Lung (tissue), 12 donors: ENCODE measurements around the gene KCNQ5. TPM values are rescaled to one million over a fixed set of nuclear protein-coding genes. Genes with fewer than 3 reads are reported as not detected.
"Not testable (repeated sequence)": the region's sequence is repeated elsewhere in the genome, so short reads cannot be mapped to it uniquely, and the experiment has no call there.

ENCODE experiments used
- ATAC-seq: fragments of 200-7000 bp; cut with Tn5 transposase; one replicate; pipeline ENCODE4 v1.9.1; 2020; ENCODE audit warnings: moderate number of reproducible peaks; ENCODE audit not compliant: insufficient read depth, low FRiP score
- DNase-seq, 3 donors: peaks; one replicate each; pipeline ENCODE4 v3.0.0-alpha.2; 2013 to 2017
- H3K27ac ChIP-seq, 2 donors: one replicate each; pipeline ENCODE4 v1.5.1; 2013; ENCODE audit warnings: mild to moderate bottlenecking in 2 of 2, moderate library complexity in 2 of 2, control low read depth in 1 of 2, inconsistent platforms in 1 of 2, low read depth in 1 of 2, low read length in 1 of 2
- H3K27me3 ChIP-seq, 3 donors: one replicate each; pipeline ENCODE4 v1.5.1; 2013; ENCODE audit warnings: low read length in 2 of 3; ENCODE audit not compliant: control insufficient read depth in 3 of 3, insufficient read depth in 3 of 3
- H3K36me3 ChIP-seq, 4 donors: one replicate each; pipeline ENCODE4 v1.5.1; 2013; ENCODE audit warnings: low read length in 4 of 4, mild to moderate bottlenecking in 1 of 4, moderate library complexity in 1 of 4; ENCODE audit not compliant: control insufficient read depth in 4 of 4, insufficient read depth in 4 of 4
- H3K4me1 ChIP-seq, 5 donors: one replicate each; pipeline ENCODE4 v1.5.1; 2013; ENCODE audit warnings: low read length in 5 of 5, mild to moderate bottlenecking in 2 of 5, moderate library complexity in 1 of 5; ENCODE audit not compliant: control insufficient read depth in 5 of 5, insufficient read depth in 5 of 5
- H3K4me3 ChIP-seq: one replicate; pipeline ENCODE4 v1.5.1; 2013; ENCODE audit warnings: mild to moderate bottlenecking, control low read depth, moderate library complexity
- H3K9ac ChIP-seq, 2 donors: one replicate each; pipeline ENCODE4 v1.5.1; 2013; ENCODE audit warnings: low read length in 2 of 2, control low read depth in 1 of 2; ENCODE audit not compliant: insufficient read depth in 1 of 2
- H3K9me3 ChIP-seq, 4 donors: one replicate each; pipeline ENCODE4 v1.5.1; 2013; ENCODE audit warnings: low read length in 3 of 4, mild to moderate bottlenecking in 1 of 4, moderate library complexity in 1 of 4; ENCODE audit not compliant: control insufficient read depth in 4 of 4, insufficient read depth in 3 of 4
- WGBS, 2 donors: extraction: QIAGEN DNeasy Blood & Tissue Kit; methylation state at CpG; one replicate each; pipeline ENCODE4 v1.1.7; 2013; 5-methylcytosine and 5-hydroxymethylcytosine counted together
- polyA plus RNA-seq, 2 donors: library from polyadenylated mRNA; stranded (reverse); fragments of 200-250 nt; gene quantifications; one replicate each; pipeline ENCODE4 v1.2.1, GENCODE V29; 2013
- total RNA-seq, 2 donors: library from RNA; depleted of rRNA in 1 of 2; stranded (reverse); fragments of >200 nt in 1 of 2; gene quantifications; one replicate each; pipeline ENCODE4 v1.2.1, GENCODE V29; 2014 to 2021
- TF ChIP-seq, protein P1 (sequence below): IDR thresholded peaks from 2 replicates; pipeline ENCODE4 v1.5.1; 2012; ENCODE audit warnings: mild to moderate bottlenecking; ENCODE audit errors: control extremely low read depth, extremely low read depth
- donor health status: control.
- donor health status: control.
- donor health status: Bipolar disorder and iron deficiency.
- donor health status: healthy.
- donor health status: DM: yes; HTN: yes; CAD: no.

Gene KCNQ5
- total and polyA plus RNA-seq, 4 donors, result 0.12 to 5.7 (median 0.46) TPM

DNA sequence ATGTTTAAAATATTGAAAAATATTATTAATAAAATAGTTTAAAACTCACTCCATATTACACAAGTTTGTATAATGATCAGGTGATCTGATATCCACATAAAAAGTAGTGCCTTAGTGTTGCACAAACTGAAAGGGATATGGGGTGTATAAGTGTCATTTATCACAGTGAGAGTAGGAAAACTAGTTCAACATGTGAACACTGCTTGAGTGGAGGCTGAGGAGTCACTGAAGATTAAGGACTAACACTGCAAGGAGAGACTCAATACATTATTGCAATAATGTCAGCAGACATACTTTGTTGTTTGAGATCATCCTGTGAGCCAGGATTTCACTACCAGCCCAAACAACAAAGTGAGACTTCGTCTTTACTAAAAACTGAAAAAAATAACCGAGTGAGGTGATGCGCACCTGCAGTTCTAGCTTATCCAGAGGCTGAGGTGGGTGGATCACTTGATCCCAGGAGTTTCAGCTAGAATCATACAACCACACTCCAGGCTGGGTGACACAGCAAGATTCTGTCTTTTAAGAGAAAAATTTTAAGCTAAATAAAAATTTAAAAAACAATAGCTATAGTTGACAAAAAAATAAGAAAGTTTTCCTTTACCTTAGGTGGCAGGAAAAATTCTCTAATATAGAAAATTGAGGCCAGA is 605.9 kb downstream of the KCNQ5 start:
- Histone ChIP-seq H3K27me3 (no peaks in the 10 kb centered on the region), H3K4me3 (no peak overlapping the region), H3K36me3 (no peaks in the 10 kb centered on the region), H3K4me1 (no peaks in the 10 kb centered on the region), H3K27ac (no peak overlapping the region), H3K9ac (no peak overlapping the region), H3K9me3 (no peaks in the 10 kb centered on the region)
- no peak for DNase-seq
- TF ChIP-seq, protein P1, sequence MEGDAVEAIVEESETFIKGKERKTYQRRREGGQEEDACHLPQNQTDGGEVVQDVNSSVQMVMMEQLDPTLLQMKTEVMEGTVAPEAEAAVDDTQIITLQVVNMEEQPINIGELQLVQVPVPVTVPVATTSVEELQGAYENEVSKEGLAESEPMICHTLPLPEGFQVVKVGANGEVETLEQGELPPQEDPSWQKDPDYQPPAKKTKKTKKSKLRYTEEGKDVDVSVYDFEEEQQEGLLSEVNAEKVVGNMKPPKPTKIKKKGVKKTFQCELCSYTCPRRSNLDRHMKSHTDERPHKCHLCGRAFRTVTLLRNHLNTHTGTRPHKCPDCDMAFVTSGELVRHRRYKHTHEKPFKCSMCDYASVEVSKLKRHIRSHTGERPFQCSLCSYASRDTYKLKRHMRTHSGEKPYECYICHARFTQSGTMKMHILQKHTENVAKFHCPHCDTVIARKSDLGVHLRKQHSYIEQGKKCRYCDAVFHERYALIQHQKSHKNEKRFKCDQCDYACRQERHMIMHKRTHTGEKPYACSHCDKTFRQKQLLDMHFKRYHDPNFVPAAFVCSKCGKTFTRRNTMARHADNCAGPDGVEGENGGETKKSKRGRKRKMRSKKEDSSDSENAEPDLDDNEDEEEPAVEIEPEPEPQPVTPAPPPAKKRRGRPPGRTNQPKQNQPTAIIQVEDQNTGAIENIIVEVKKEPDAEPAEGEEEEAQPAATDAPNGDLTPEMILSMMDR, result no peak
- WGBS, 2 donors, result 82 to 87% methylated on average over 3 of the region's 3 CpGs
- no peak for ATAC-seq

DNA sequence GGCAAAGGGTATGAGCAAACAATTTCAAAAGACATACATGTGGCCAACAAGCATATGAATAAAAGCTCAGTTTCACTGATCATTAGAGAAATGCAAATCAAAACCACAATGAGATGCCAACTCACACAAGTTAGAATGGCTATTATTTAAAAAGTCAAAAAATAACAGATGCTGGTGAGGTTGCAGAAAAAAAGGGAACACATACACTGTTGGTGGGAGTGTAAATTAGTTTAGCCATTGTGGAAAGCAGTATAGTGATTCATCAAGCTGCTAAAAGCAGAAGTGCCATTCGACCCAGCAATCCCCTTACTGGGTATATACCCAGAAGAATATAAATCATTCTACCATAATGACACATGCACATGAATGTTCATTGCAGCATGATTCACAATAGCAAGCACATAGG is 610.1 kb downstream of the KCNQ5 start:
- Histone ChIP-seq H3K9me3 (no peaks in the 10 kb centered on the region), H3K4me1 (no peaks in the 10 kb centered on the region), H3K27ac (no peak overlapping the region), H3K9ac (no peak overlapping the region), H3K27me3 (no peaks in the 10 kb centered on the region), H3K36me3 (no peaks in the 10 kb centered on the region), H3K4me3 (no peak overlapping the region)
- DNase-seq (no peak), ATAC-seq (no peak)
- WGBS, 2 donors, result 27 to 51% methylated on average over 1 of the region's 1 CpG
- TF ChIP-seq, protein P1, result no peak

DNA sequence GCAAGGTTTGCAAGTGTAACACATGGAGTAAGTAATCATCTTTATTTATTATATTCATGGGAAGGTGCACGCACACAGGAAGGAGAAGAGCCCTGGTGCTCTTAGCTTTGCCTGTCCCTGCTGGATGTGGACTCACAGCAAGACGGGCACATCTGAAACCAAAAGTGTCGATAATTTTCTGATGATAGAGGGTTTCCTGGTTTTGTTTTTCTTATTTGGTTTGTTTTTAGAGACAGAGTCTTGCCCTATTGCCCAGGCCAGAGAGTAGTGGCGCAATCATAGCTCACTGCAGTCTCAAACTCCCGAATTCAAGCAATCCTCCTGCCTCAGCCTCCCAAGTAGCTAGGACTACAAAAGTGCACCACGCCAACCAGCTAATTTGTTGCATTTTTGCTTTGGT is 611.2 kb downstream of the KCNQ5 start:
- no peaks in the 10 kb centered on the region for H3K36me3 ChIP-seq
- H3K4me3 ChIP-seq, result no peak overlapping the region
- H3K9me3 ChIP-seq, result no peaks in the 10 kb centered on the region
- TF ChIP-seq, protein P1, result no peak
- no peak overlapping the region for H3K27ac ChIP-seq
- H3K9ac ChIP-seq, result no peak overlapping the region
- ATAC-seq (no peak), DNase-seq (no peak)
- H3K4me1 ChIP-seq, result no peaks in the 10 kb centered on the region
- H3K27me3 ChIP-seq, result no peaks in the 10 kb centered on the region
- 83 to 92% methylated on average over 6 of the region's 6 CpGs for WGBS, 2 donors

DNA sequence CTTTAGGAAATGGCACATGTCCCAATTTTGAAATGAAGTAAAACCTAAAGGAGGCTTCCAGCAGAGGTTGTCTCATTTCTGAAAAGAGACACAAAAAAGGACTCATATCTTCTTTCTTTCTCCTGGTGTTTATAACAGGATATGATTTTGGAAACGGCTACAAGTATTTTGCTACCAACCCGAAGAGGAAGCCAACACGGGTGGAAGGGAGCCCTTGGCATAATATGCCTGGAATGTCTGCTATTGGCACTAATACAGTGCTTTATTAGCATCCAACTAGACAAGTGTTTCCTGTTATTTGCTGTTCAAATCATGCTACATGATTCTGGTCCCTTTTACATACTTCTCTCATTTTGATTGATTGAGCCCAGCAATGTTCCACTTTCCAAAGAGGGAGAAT is 612.1 kb downstream of the KCNQ5 start:
- not testable (repeated sequence) for H3K27ac ChIP-seq, ATAC-seq, H3K36me3 ChIP-seq, DNase-seq, H3K9ac ChIP-seq, H3K9me3 ChIP-seq, H3K27me3 ChIP-seq, H3K4me3 ChIP-seq, H3K4me1 ChIP-seq
- 24 to 47% methylated on average over 3 of the region's 3 CpGs for WGBS, 2 donors
